Urothelium cell line (cell line): ENCODE measurements around the gene PDE6C.
A peak's percentile ranks its signal among the peaks of the same experiment; 100 is the strongest.
"Not testable (repeated sequence)": the region's sequence is repeated elsewhere in the genome, so short reads cannot be mapped to it uniquely, and the experiment has no call there.

Source experiments
- DNase-seq: peaks from one replicate; pipeline ENCODE4 v3.0.0; 2011; ENCODE audit warnings: low spot score, mixed read lengths
- FAIRE-seq: peaks from 2 replicates; lab custom pipeline; 2011; peaks lifted over from hg19 to GRCh38; lab: Jason Lieb, UNC

The PDE6C gene

GRCh38 chr10:93629647-93630305, 17.4 kb downstream of the PDE6C start:
- FAIRE-seq (no peak), DNase-seq (no peak)

GRCh38 chr10:93630625-93631557, 18.6 kb downstream of the PDE6C start:
- DNase-seq, result no peak
- FAIRE-seq, result no peak

GRCh38 chr10:93639791-93640190, 27.5 kb downstream of the PDE6C start:
- no peak for FAIRE-seq

GRCh38 chr10:93652857-93653256, 40.5 kb downstream of the PDE6C start:
- FAIRE-seq, result no peak

More at GRCh38 chr10:93639791-93640190, 27.5 kb downstream of the PDE6C start:
- DNase-seq, result no peak

GRCh38 chr10:93654201-93654600, 41.9 kb downstream of the PDE6C start:
- FAIRE-seq (no peak), DNase-seq (no peak)

More at GRCh38 chr10:93652857-93653256, 40.5 kb downstream of the PDE6C start:
- no peak for DNase-seq

GRCh38 chr10:93656155-93656554, 43.8 kb downstream of the PDE6C start:
- no peak for DNase-seq
- no peak for FAIRE-seq

GRCh38 chr10:93657757-93658156, 45.4 kb downstream of the PDE6C start:
- FAIRE-seq, result no peak
- DNase-seq, result no peak

- DNase-seq (no peak), FAIRE-seq (no peak)
Observed at GRCh38 chr10:93666030-93666429, 53.7 kb downstream of the PDE6C start.

GRCh38 chr10:93667795-93668194, 55.5 kb downstream of the PDE6C start:
- FAIRE-seq, result no peak
- DNase-seq, result no peak

- FAIRE-seq (no peak), DNase-seq (no peak)
Observed at GRCh38 chr10:93670372-93670771, 58.0 kb downstream of the PDE6C start.

GRCh38 chr10:93671042-93671441, 58.7 kb downstream of the PDE6C start:
- no peak for DNase-seq
- no peak for FAIRE-seq

- no peak for DNase-seq
- no peak for FAIRE-seq
Observed at GRCh38 chr10:93672022-93672678, 59.8 kb downstream of the PDE6C start.

GRCh38 chr10:93672890-93673289, 60.6 kb downstream of the PDE6C start:
- DNase-seq, result no peak
- no peak for FAIRE-seq

GRCh38 chr10:93673791-93674190, 61.5 kb downstream of the PDE6C start:
- DNase-seq (no peak), FAIRE-seq (no peak)

GRCh38 chr10:93678386-93678785, 66.0 kb downstream of the PDE6C start:
- DNase-seq (no peak), FAIRE-seq (no peak)

- DNase-seq (no peak), FAIRE-seq (no peak)
Observed at GRCh38 chr10:93678805-93679587, 66.7 kb downstream of the PDE6C start.

GRCh38 chr10:93680412-93681047, 68.2 kb downstream of the PDE6C start:
- DNase-seq, result peak; percentile 5
- FAIRE-seq, result peak; percentile 52

GRCh38 chr10:93687737-93688136, 75.4 kb downstream of the PDE6C start:
- no peak for FAIRE-seq

GRCh38 chr10:93695740-93696139, 83.4 kb downstream of the PDE6C start:
- FAIRE-seq (no peak), DNase-seq (no peak)

More at GRCh38 chr10:93687737-93688136, 75.4 kb downstream of the PDE6C start:
- no peak for DNase-seq

GRCh38 chr10:93696582-93696981, 84.2 kb downstream of the PDE6C start:
- not testable (repeated sequence) for FAIRE-seq, DNase-seq
